Activated CD4-positive, alpha-beta T cell treated with anti-CD3 and anti-CD28 coated beads for 48 hours (primary cell): ENCODE results near the gene ZNF354C.

Experiments used
- DNase-seq: peaks from one replicate; pipeline ENCODE4 v3.0.0-alpha.2; 2020

ZNF354C gene

DNA sequence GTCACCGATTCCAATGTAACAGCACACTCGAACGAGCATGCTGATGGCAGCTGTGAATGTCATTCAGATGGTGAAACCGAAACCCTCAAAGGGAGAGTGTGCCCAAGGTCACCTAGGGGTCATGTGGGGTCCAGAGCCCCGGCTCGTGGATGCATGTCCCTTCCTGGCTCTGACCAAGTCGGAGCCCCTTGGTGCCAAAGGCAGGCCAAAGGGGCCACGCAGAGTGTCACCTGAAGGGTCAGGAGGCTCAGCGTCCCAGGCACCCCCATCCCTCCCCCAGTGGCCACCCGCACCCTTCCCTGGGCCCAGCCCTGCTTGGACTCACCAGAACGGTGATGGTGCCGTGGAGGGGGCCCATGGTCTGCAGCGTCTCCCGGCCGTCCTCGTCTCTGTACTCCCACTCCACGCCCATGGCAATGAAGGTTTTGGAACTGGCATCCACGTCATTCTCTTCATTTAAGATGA, 69.5 kb downstream of the ZNF354C start:
- no peak for DNase-seq

- DNase-seq, result no peak
These were observed 70.0 kb downstream of the ZNF354C start for GRCh38 chr5:179130101-179130681.

DNA sequence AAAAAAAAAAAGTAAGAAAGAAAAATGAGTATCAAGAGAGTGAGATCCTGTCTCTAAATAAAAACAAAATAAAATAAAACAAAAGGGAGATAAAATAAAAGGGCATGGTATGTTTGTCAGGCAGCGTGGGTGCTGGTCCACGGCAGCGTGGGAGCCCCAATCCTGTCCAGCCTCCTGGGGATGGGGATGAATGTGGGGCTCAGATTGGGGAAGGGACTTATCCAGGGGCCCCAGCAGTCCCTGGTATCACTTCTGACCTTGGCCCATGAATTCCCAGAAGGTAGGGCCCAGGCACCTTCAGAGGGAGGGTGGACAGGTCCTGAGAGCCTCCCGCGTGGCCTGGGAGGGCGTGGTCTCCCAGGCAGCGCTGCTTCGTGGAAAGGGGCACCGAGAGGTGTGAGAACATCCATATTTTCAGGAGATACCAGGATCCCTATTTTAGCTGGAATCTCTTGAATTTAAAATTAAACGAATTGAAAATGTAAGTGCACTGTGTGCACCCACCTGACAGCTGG, 71.2 kb downstream of the ZNF354C start:
- DNase-seq, result no peak

DNA sequence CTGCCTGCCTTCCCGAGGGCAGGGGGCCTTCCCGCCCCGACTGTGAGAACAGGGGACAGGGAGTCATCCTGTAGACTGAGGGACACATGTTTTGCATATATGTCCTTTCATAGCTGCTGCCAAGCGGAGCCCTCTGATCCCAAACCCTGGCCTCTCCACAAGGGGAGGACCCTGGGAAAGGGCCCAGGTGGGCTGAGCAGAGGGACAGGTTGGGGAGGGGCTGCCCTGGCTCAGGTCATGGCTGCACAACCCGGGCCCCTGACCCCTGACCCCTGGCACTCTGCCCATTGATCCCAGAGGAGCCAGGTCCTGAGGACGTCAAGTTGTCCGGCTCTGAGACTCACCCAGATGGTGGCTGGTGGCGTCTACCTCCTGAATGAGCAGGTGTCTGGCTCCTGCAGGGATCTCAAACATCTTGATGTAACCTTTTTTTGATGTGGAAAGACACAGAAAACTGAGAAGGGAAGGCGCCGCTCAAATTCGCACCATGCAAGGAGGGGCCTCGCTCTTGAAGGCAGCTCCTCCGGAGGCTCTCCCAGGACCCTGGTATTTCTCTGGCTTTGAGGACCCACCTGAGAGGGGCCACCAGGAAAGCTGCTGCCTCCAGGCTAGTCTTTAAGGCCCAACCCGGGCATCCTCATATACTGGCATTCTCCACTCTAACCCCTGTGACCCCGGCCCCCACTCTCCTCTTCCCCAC, 71.9 kb downstream of the ZNF354C start:
- DNase-seq, result no peak

- DNase-seq, result no peak
These were observed 72.6 kb downstream of the ZNF354C start for GRCh38 chr5:179132586-179133355.
